Measurements from ENCODE around the gene TFDP1. TPM values are rescaled to one million over a fixed set of nuclear protein-coding genes. Genes with fewer than 3 reads are reported as not detected.

Gene TFDP1
- total RNA-seq, 4 donors from 2014 or later: 55.7 to 82.1 (median 59.5) TPM

DNA sequence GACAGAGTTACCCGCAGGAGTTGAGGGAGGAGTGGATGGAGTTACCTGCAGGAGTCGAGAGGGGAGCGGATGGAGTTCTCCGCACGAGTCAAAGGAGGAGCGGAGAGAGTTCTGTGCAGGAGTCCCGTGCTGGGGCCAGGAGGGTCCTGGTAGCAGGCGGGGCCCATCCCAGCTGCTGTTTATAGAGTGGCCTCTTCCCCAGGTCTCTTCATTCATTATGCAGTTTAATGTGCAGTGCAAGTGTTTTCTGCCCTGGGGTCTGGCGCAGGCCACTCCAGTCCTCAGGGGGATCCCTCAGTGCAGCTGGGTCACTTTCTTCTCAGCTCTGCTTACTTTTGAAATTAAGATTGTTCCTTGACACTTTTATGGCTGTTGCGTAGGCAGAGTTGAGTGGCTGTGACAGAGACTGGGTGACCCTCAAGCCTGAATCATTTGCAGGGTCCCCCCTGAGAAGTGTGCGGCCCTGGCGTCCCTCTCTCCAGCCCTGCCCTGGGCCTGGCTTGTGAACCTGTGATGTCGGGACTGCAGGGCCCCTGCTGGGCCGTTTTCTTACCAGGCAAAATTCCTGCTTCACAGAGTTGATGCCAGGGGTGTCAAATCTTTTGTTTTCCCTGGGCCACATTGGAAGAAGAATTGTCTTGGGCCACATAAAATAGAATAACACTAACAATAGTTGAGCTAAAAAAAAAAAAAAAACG is 17.9 kb downstream of the TFDP1 start:
- no peaks in the 10 kb centered on the region for H3K27me3 ChIP-seq
- H3K27ac ChIP-seq: no peak overlapping the region
- no peaks in the 10 kb centered on the region for H3K4me1 ChIP-seq
- TF ChIP-seq, protein P1, sequence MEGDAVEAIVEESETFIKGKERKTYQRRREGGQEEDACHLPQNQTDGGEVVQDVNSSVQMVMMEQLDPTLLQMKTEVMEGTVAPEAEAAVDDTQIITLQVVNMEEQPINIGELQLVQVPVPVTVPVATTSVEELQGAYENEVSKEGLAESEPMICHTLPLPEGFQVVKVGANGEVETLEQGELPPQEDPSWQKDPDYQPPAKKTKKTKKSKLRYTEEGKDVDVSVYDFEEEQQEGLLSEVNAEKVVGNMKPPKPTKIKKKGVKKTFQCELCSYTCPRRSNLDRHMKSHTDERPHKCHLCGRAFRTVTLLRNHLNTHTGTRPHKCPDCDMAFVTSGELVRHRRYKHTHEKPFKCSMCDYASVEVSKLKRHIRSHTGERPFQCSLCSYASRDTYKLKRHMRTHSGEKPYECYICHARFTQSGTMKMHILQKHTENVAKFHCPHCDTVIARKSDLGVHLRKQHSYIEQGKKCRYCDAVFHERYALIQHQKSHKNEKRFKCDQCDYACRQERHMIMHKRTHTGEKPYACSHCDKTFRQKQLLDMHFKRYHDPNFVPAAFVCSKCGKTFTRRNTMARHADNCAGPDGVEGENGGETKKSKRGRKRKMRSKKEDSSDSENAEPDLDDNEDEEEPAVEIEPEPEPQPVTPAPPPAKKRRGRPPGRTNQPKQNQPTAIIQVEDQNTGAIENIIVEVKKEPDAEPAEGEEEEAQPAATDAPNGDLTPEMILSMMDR (IDR thresholded peaks at IDR 0.05): no peak
- TF ChIP-seq POLR2A (IDR thresholded peaks at IDR 0.05): no peak
- no peak overlapping the region for H3K4me3 ChIP-seq
- H3K9me3 ChIP-seq: no peaks in the 10 kb centered on the region
- 81 to 87% methylated on average over 9 to 14 of the region's 15 CpGs for WGBS, 2 donors
- no peak for DNase-seq
- peaks cover 0 to 75% (median 0%) of the 10 kb centered on the region in 3 donors for H3K36me3 ChIP-seq
- intact Hi-C loops (cut with DNase I): no loop called here

DNA sequence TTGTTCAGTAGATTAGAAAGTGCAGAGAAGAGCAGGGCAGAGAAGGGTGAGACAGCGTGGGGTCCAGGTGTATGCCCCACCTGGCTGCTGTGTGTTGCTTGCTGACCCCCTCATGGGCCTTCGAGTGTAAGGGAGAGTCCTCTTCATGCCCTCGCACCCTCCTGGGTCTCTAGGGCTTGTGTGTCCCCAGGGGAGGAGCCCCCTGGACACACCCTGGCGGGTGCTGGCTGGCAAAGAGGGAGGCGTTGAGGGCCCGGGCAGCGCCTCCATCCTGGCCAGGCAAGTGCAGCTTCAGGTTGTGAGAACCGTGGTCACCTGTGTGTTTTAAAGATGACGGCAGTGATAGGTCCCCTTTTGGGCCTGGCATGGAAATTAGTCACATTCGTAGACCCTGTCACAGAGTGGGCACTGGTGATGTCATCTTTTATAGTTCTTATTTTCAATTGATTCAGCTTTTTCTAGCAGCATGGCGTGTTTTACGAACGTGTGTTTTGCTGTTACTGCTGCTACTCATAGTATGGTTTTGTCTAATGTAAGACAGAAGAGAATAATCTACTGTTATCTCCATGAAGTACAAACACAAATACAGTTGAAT is 18.7 kb downstream of the TFDP1 start:
- Histone ChIP-seq H3K4me1 (no peaks in the 10 kb centered on the region), H3K9me3 (no peaks in the 10 kb centered on the region), H3K36me3 (peaks cover 0 to 75% (median 0%) of the 10 kb centered on the region in 3 donors), H3K27ac (no peak overlapping the region), H3K27me3 (no peaks in the 10 kb centered on the region), H3K4me3 (no peak overlapping the region)
- TF ChIP-seq, protein P1 (IDR thresholded peaks at IDR 0.05): no peak
- 73 to 78% methylated on average over 9 to 13 of the region's 13 CpGs for WGBS, 2 donors
- intact Hi-C loops (cut with DNase I): no loop called here
- DNase-seq: no peak

DNA sequence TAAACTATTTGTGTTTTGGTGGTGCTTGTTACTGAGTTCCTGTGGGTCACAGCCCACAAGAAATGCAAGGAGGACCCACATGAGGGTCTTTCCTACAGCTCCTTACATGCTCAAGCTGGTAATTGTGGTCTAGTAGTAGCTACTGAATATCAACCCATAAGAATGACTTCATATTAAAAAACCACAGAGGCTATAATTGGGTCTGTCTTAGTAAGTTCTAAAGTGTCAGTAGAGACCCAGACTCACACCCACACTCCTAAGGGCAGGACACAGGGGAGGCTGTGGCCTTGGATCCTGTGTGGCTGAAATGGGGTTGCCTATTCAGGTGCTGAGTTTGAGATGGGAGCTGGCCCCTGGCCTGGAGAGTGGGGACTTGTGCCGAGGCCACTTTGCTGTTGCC is 19.6 kb downstream of the TFDP1 start:
- H3K27ac ChIP-seq: no peak overlapping the region
- TF ChIP-seq, protein P1 (IDR thresholded peaks at IDR 0.05): no peak
- TF ChIP-seq POLR2A (IDR thresholded peaks at IDR 0.05): no peak
- intact Hi-C loops (cut with DNase I): no loop called here
- 63% methylated on average over 1 of the region's 1 CpG; no CpG with 5 or more reads in 1 of the 2 donors for WGBS, 2 donors
- H3K4me1 ChIP-seq: no peaks in the 10 kb centered on the region
- H3K9me3 ChIP-seq: no peaks in the 10 kb centered on the region
- no peak overlapping the region for H3K4me3 ChIP-seq
- DNase-seq: no peak
- H3K36me3 ChIP-seq: peaks cover 0 to 75% (median 0%) of the 10 kb centered on the region in 3 donors
- no peaks in the 10 kb centered on the region for H3K27me3 ChIP-seq

DNA sequence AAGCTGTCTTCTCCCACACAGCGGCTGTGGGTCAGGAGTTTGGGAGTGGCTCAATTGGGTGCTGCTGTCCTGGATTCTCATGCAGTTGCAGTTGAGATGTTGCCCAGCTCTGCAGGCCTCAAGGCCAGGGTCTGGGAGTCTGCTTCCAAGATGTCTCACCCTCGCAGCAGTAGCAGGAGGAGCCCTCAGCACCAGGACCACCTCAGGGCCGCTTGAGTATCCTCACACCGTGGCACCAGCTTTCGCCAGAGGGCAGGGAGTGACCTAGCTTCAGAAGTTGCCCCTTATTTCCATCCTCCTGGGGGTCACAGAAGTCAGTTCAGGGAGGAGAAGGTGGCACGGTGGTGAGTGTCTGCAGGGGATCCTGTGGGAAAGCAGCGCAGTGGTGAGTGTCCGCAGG is 20.9 kb downstream of the TFDP1 start:
- no peak overlapping the region for H3K27ac ChIP-seq
- no peak for TF ChIP-seq POLR2A (IDR thresholded peaks at IDR 0.05)
- TF ChIP-seq, protein P1 (IDR thresholded peaks at IDR 0.05): no peak
- H3K27me3 ChIP-seq: no peaks in the 10 kb centered on the region
- WGBS, 2 donors: 91 to 98% methylated on average over 6 to 7 of the region's 8 CpGs
- peaks cover 0 to 75% (median 0%) of the 10 kb centered on the region in 3 donors for H3K36me3 ChIP-seq
- H3K4me3 ChIP-seq: no peak overlapping the region
- DNase-seq: no peak
- no peaks in the 10 kb centered on the region for H3K9me3 ChIP-seq
- no peaks in the 10 kb centered on the region for H3K4me1 ChIP-seq
- intact Hi-C loops (cut with DNase I): no loop called here

DNA sequence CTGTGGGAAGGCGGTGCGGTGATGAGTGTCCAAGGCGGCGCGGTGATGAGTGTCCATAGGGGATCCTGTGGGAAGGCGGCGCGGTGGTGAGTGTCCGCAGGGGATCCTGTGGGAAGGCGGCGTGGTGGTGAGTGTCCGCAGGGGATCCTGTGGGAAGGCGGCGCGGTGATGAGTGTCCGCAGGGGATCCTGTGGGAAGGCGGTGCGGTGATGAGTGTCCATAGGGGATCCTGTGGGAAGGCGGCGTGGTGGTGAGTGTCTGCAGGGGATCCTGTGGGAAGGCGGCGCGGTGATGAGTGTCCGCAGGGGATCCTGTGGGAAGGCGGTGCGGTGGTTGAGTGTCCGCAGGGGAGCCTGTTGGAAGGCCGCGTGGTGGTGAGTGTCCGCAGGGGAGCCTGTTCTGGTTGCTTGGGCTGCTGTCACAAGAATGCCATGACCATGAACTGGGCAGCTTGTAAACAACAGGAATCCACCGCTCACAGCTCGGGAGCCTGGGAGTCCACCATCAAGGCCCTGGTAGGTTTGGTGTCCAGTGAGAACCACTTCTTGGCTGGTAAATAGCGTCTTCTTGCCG is 21.4 kb downstream of the TFDP1 start:
- Histone ChIP-seq H3K9me3 (no peaks in the 10 kb centered on the region), H3K27ac (no peak overlapping the region), H3K36me3 (peaks cover 0 to 75% (median 0%) of the 10 kb centered on the region in 3 donors), H3K4me3 (no peak overlapping the region), H3K4me1 (no peaks in the 10 kb centered on the region), H3K27me3 (no peaks in the 10 kb centered on the region)
- intact Hi-C loops (cut with DNase I): no loop called here
- WGBS, 2 donors: 94 to 95% methylated on average over 20 to 32 of the region's 34 CpGs
- no peak for DNase-seq
- no peak for TF ChIP-seq POLR2A (IDR thresholded peaks at IDR 0.05)
- TF ChIP-seq, protein P1 (IDR thresholded peaks at IDR 0.05): no peak
